ENCODE measurements around the gene CDH4. TPM values are rescaled to one million over a fixed set of nuclear protein-coding genes. Genes with fewer than 3 reads are reported as not detected.

The CDH4 gene
- polyA plus RNA-seq, 1 donor (not counting 4 experiments of a cell fraction or from before 2014, with no cell fraction given), result 2.2 TPM

GRCh38 chr20:61929561-61929960 lies 677.5 kb downstream of the CDH4 start:
- no peaks in the 10 kb centered on the region for H3K9me1 ChIP-seq (ENCODE audit: control insufficient read depth, extremely low read depth, insufficient read depth, low read length)
- no peaks in the 10 kb centered on the region for H3K27me3 ChIP-seq (ENCODE audit: control insufficient read depth, extremely low read depth, insufficient read depth, low read length)
- no peak overlapping the region for H3K4me3 ChIP-seq (ENCODE audit: control insufficient read depth in 2 of 3, extremely low read depth in 1 of 3, insufficient read depth in 2 of 3, low read depth in 1 of 3, low read length in 3 of 3)
- TF ChIP-seq CTCF (optimal IDR thresholded peaks at IDR 0.05 in 1 of 3, IDR thresholded peaks at IDR 0.05 in 1 of 3, conservative IDR thresholded peaks at IDR 0.05 in 1 of 3; ENCODE audit: extremely low read depth in 1 of 3, insufficient read depth in 2 of 3, low read length in 3 of 3) (no peak), EZH2 (IDR thresholded peaks at IDR 0.05; ENCODE audit: low read length) (no peak)
- DNase-seq (ENCODE audit: low read depth, low spot score) (no peak), FAIRE-seq (no peak)
- no peaks in the 10 kb centered on the region for H3K4me1 ChIP-seq (ENCODE audit: control insufficient read depth, extremely low read depth, insufficient read depth, low read length)
- no peaks in the 10 kb centered on the region for H3K79me2 ChIP-seq (ENCODE audit: control insufficient read depth, insufficient read depth, low read length)
- H3K4me2 ChIP-seq (ENCODE audit: control insufficient read depth, extremely low read depth, insufficient read depth, low read depth, low read length), result no peak overlapping the region
- H3K9ac ChIP-seq (ENCODE audit: control insufficient read depth, extremely low read depth, insufficient read depth, low read length), result no peak overlapping the region
- H4K20me1 ChIP-seq (ENCODE audit: control insufficient read depth, extremely low read depth, insufficient read depth, low read length), result no peaks in the 10 kb centered on the region
- no peak overlapping the region for H2AFZ ChIP-seq (ENCODE audit: control insufficient read depth, low read length)
- no peaks in the 10 kb centered on the region for H3K9me3 ChIP-seq (ENCODE audit: control insufficient read depth, low read depth, low read length)
- dilution Hi-C loops (cut with MboI; ENCODE audit: extremely low pct_ligation_motif_present, low sequenced_read_pairs), result no loop called here
- H3K36me3 ChIP-seq (ENCODE audit: control insufficient read depth in 2 of 2, extremely low read depth in 1 of 2, insufficient read depth in 2 of 2, low read length in 2 of 2), result no peaks in the 10 kb centered on the region
- no peak overlapping the region for H3K27ac ChIP-seq (ENCODE audit: control insufficient read depth, insufficient read depth, low read length)

GRCh38 chr20:61929971-61930666 lies 678.1 kb downstream of the CDH4 start:
- FAIRE-seq, result no peak
- Histone ChIP-seq H3K4me1 (ENCODE audit: control insufficient read depth, extremely low read depth, insufficient read depth, low read length) (no peaks in the 10 kb centered on the region), H4K20me1 (ENCODE audit: control insufficient read depth, extremely low read depth, insufficient read depth, low read length) (no peaks in the 10 kb centered on the region), H3K27ac (ENCODE audit: control insufficient read depth, insufficient read depth, low read length) (no peak overlapping the region), H2AFZ (ENCODE audit: control insufficient read depth, low read length) (no peak overlapping the region), H3K4me3 (ENCODE audit: control insufficient read depth in 2 of 3, extremely low read depth in 1 of 3, insufficient read depth in 2 of 3, low read depth in 1 of 3, low read length in 3 of 3) (no peak overlapping the region), H3K9ac (ENCODE audit: control insufficient read depth, extremely low read depth, insufficient read depth, low read length) (no peak overlapping the region), H3K27me3 (ENCODE audit: control insufficient read depth, extremely low read depth, insufficient read depth, low read length) (no peaks in the 10 kb centered on the region), H3K36me3 (ENCODE audit: control insufficient read depth in 2 of 2, extremely low read depth in 1 of 2, insufficient read depth in 2 of 2, low read length in 2 of 2) (no peaks in the 10 kb centered on the region), H3K4me2 (ENCODE audit: control insufficient read depth, extremely low read depth, insufficient read depth, low read depth, low read length) (no peak overlapping the region), H3K9me1 (ENCODE audit: control insufficient read depth, extremely low read depth, insufficient read depth, low read length) (no peaks in the 10 kb centered on the region), H3K79me2 (ENCODE audit: control insufficient read depth, insufficient read depth, low read length) (no peaks in the 10 kb centered on the region), H3K9me3 (ENCODE audit: control insufficient read depth, low read depth, low read length) (no peaks in the 10 kb centered on the region)
- TF ChIP-seq CTCF (optimal IDR thresholded peaks at IDR 0.05 in 1 of 3, IDR thresholded peaks at IDR 0.05 in 1 of 3, conservative IDR thresholded peaks at IDR 0.05 in 1 of 3; ENCODE audit: extremely low read depth in 1 of 3, insufficient read depth in 2 of 3, low read length in 3 of 3) (no peak), EZH2 (IDR thresholded peaks at IDR 0.05; ENCODE audit: low read length) (no peak)
- no peak for DNase-seq (ENCODE audit: low read depth, low spot score)
- dilution Hi-C loops (cut with MboI; ENCODE audit: extremely low pct_ligation_motif_present, low sequenced_read_pairs), result no loop called here

Measured in keratinocyte (primary cell).